Stimulated activated CD8-positive, alpha-beta memory T cell treated with anti-CD3 and anti-CD28 coated beads, Interleukin-2, amount 100 ng/mL, for 48 hours (primary cell): Measurements from ENCODE around the gene MCOLN2.
A peak's percentile ranks its signal among the peaks of the same experiment; 100 is the strongest.

Source experiments
- DNase-seq, 2 donors: peaks; one replicate each; pipeline ENCODE4 v3.0.0-alpha.2; 2020; ENCODE audit warnings: low read depth in 2 of 2

MCOLN2 gene

DNA sequence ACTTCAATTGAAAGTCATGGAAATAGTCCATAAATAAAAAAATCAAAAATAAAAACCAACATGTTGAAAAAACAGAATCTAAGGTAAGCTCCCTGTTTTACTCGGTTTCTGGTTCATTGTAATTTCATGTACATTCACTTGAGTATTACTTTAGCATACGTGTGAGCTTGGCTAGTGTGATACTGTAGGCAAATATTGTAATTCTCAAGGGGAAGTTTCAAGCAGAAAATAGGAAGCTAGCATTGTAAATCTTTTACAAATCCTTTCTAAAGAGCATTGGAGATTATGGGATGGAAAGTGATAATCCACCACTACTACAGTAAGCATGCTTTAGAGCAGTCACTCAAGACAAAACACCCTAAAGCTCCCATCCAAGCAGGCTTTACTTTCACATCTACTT, 100.6 kb downstream of the MCOLN2 start:
- DNase-seq: no peak

DNA sequence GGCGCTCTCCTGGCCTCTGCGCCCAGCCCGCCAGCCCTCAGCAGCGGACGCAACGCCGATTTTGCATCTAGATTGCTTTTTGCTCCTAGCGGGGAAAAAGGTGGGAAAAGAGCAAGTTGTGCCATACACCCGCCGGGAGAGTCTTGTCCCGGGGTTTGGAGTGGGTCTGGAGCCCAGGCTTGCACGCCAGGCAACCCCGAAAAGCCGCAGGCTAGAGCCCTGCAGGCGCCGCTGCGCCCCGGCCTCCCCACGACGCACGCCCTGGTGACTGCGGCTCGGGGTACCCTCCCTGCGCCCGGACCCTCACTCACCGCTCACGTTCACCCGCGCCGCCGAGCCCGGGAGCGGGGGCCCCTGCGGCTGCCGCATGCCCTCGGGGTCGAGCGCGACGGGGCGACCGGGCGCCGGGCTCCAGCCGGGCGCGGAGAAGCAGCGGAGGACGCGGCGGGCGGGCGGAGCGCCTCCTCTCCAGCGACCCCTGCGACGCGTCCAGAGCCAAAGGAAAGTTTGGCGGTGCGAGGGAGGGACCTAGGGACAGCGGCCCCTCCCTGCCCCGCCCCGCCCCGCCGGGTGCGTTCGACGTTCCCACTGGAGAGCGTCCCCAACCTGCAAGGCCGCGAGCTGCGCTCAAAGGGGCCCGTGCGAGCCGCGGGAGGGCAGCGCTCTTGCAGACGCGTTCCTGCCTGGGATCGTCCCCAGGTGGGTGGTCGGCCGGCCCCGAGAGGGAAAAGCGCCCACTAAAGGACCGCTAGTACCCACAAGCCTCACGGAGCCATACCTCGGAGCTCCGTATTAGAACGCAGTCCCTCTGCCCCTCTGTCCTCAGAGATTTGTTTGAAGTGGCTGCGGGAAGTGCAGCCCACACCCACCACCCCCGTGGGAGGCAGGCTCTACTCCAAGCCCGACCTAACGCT, 104.0 kb downstream of the MCOLN2 start, which contains the start of gene LPAR3:
Gene LPAR3 (minus strand): TSS at position 502 of the 914 bp plus-strand sequence. CDS start 27,086 bp downstream, outside the sequence.
- DNase-seq: peak in 1 of 2 donors; percentile 21

DNA sequence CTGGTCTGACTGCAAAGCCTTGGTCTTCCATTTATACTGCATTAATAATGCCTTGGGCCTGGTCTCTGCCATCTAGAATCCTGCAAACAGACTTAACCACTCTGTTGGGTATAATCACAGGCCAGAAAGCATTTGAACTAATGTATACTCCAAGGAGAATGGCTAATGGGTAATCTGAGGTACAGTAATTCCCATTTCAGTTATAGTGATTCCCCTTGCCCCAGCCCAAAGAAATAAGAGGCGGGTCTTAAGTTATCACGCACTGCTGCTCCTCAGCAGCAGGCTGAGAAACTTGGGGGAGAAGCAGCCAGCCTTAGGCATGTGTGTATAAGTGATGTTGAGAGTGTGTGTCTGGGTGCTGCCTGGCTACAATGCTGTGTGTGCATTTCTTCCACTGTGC, 106.3 kb downstream of the MCOLN2 start:
- no peak for DNase-seq

DNA sequence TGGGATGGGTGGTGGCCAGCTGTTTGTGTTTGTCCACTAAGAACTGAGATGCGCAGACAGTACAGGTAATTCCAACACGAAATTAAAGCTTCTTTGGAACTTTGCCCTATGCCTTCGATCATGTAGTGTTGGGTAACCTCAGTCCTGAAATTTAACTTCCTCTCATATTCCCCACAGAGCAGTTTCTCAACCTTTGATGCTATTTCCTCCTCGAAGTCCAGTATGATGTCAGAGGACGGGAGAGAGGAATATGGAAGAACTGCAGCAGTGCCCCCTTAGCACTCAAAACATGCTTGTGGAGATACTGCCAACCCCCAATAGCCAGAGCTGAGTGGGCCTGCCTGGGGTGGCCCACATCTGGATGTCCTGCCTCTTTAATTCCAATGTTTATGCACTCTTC, 107.5 kb downstream of the MCOLN2 start:
- DNase-seq: no peak

DNA sequence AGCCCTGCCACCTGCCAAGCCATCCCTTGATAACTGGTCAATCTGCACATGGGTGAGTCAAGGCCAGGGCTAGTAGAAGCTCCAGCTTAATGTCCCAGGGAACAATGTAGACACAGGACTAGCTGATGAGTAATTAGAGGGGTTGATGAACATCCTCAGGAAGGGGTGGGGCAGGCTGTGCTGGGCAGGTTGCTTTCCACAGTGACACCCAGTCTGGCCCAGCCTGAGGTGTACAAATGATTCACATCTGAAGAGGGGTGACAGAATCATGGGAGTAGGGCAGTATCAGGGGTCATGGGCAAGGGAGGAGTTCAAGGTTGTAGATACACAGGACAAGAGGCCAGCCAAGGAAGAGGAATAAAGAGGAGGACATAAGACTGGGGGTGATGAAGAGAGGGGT, 108.2 kb downstream of the MCOLN2 start:
- DNase-seq: no peak

DNA sequence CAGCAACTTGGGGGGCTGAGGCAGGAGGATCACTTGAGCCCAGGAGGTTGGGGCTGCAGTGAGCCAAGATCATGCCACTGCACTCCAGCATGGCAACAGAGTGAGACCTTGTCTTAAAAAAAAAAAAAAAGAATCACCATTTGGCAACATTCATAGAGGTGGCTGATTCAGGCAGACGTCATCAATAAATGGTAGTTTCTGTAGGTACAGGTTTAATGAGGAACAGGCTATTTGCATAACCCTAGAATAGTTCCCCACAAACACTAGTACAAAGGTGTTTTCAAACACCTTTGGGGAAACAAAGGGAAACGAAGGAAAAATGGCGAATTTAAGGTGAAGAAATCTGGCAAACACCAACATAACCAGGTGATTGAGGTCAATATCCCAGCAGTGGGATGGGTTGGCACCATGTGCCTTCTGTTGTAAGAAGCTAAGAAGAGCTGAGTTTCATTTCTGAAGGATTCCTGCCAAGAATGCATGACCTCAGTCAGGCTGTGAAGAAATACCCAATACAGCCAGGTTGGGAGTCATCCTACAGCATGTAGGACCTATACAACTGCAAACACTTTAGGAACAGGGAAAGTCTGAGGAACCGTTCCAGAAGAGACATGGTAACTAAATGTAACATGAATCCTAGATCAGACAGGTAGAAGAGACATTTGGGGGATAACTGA, 109.5 kb downstream of the MCOLN2 start:
- no peak for DNase-seq

DNA sequence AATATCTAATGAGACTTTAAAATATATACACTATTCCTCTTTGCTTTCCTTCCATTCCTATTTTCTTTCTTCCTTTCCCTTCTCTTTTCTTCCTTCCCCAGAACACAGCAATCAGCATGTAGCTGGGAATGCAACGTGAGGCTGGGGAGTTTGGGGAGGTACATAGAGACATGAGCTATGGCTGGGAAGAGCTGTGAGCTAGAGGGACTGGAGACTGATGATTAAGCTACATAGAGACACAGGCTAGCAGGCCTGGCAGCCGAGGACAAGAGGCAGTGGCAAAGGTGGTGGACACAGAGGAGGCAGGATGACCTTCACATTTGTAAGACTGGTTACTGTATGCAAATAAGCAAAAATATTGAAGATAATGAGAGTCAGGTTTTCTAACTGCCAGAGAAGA, 111.4 kb downstream of the MCOLN2 start:
- DNase-seq: no peak

DNA sequence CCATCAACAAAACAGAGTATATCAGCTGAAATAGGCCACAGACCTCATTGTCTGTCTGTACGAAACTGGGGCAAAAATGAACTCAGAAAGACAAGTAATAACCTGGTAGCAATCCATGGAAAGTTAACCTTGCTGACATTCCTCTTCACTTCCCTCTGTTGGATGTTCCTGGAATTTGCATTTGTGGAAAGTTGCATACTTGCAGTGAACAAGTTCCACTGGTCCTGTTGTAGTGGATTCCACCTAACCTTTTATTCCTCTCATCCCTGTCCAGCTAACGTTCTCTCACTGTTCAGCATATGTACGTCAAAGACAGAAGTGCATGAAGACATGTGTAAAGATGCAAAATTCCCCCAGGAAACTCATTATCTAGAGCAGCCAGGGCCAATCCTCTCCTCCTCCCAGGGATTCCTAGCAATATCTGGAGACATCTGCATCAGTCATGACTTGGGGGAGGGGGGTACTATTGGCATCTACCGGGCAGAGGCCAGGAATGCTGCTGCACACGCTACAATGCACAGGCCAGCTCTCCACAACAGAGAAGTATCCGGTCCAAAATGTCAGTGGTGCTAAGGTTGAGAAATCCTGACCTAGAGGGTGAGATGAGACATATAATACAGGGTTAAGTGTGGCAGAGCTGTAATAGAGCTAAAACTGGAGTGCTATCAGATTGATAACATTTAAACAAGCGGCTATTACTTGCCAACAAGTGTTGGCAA, 112.1 kb downstream of the MCOLN2 start:
- DNase-seq: no peak

DNA sequence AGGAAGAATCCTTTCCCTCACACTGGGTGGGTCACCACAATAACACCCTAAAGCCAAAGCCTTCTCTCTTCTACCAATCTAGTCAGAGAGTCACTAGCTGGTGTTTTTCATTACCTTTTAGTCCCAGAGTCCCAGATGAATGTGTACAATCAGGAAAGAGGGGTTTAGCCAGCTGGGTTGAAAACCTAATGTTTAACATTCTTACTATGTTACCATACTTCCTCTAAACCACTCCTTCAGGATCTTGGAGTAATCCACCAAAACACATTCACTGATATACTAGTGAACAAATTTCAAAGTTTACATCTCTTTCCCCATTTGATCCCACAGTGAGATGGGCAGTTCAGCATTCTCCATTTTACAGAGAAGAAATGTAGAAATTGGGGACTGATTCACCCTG, 113.6 kb downstream of the MCOLN2 start:
- DNase-seq: no peak

DNA sequence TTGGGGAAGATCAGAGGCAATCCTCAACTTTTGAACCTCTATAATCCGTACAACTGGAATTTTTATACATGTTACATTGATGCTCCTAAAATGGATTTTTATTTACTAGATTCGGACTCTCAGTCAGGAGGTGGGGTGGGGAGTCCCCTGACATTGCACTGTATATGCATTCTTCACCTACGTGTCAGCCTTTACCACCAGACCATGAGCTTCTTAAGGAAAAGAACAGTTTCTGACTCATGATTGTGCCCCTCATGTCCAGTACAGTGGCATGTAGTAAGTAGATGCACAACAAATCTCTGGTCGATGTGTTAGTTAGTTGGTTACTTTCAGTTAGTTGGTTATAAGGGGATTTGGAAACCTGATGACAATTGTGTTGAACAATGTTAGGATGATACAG, 119.3 kb downstream of the MCOLN2 start:
- DNase-seq: no peak

DNA sequence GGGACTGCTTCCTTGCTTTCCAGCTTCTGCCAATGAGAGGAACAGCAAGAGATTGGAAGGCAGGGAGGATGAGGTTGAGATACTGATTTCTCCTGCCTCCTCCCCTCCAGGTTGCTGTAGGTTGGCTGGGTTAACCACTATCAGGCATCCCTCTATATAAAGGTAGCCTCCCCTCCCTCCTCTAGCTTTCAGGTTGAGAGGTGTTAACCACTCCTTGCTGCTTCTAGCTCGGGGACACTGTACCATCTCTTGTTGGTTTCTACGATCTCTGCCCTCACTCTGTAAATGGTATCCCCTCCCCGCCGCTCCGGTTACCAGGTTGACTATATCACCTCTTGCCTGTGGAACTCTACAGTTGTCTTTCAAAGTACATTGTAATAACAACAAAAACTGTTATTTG, 120.6 kb downstream of the MCOLN2 start:
- no peak for DNase-seq
